ENCODE measurements around the gene C1QB.
"Not testable (repeated sequence)": the region's sequence is repeated elsewhere in the genome, so short reads cannot be mapped to it uniquely, and the experiment has no call there.

C1QB gene

DNA sequence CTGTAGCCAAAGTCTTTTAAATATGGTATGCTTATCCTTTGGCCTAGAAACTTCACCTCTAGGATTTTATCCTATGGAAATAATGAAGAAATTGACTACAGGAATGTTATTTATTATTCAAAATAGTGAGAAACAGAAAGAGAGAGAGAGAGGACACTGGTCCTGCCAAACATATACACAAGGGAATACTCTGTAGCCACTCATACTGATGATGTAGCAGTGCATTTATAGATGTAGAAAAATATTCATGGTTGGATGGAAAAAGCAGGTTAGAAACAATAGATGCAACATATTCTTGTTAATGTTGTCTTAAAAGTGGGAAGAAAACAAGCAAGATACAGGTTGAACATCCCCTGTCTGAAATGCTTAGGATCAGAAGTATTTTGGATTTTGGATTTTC is 35.4 kb downstream of the C1QB start:
- H3K4me1 Mint-ChIP-seq (ENCODE audit: low read depth): no peaks in the 10 kb centered on the region
- H3K27ac Mint-ChIP-seq: no peak overlapping the region
- H3K9me3 Mint-ChIP-seq: no peaks in the 10 kb centered on the region
- no peaks in the 10 kb centered on the region for H3K36me3 Mint-ChIP-seq (ENCODE audit: low read depth)
- H3K27me3 Mint-ChIP-seq: peaks cover 14% of the 10 kb centered on the region
- no peak overlapping the region for H3K4me3 Mint-ChIP-seq

DNA sequence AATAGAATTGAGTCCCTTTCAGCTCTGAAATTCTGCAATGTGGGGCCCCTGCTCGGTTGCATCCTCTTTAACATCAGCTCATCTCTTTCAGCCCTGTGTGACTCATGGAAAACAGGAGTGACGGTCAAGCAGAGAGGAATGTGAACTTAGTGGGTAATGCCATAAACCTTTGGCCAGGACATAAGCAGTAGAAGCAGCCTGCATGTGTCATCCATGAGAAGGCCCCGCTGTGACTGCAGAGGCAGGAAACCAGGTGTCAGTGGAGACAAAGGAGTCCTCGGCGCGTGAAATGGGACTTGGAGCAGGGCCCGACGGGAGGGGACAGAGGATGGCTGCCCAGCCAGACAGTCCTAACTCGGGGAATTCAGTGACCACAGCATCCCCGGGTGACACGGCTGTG is 36.5 kb downstream of the C1QB start:
- Mint-ChIP-seq H3K4me1 (ENCODE audit: low read depth) (no peaks in the 10 kb centered on the region), H3K4me3 (no peak overlapping the region), H3K27ac (no peak overlapping the region), H3K9me3 (no peaks in the 10 kb centered on the region), H3K27me3 (peaks cover 9% of the 10 kb centered on the region), H3K36me3 (ENCODE audit: low read depth) (no peaks in the 10 kb centered on the region)

GRCh38 chr1:22691031-22691753 is 38.2 kb downstream of the C1QB start:
- Mint-ChIP-seq H3K27me3 (peaks cover 3% of the 10 kb centered on the region), H3K9me3 (no peaks in the 10 kb centered on the region), H3K36me3 (ENCODE audit: low read depth) (no peaks in the 10 kb centered on the region), H3K4me1 (ENCODE audit: low read depth) (no peaks in the 10 kb centered on the region), H3K27ac (no peak overlapping the region), H3K4me3 (no peak overlapping the region)

DNA sequence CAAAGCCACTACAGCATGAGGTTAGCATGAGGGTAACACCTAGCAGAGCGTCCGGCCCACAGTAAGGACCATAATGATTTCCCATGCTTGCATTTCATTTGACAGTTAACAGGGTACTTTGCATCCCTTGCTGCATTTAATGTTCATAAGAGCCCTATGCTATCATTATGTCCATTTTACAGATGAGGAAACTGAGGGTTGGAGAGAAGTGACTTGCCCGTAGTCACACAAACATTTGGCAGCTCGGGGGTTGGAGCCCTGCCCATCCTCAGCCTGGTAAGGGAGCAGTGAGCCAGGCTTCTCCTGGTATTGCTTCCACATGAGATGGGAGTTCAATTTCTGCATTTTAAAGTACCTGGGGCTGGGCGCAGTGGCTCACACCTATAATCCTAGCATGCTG is 41.1 kb downstream of the C1QB start:
- H3K9me3 Mint-ChIP-seq: no peaks in the 10 kb centered on the region

GRCh38 chr1:22696610-22697009 is 43.6 kb downstream of the C1QB start:
- no peak overlapping the region for H3K27ac Mint-ChIP-seq
- H3K36me3 Mint-ChIP-seq (ENCODE audit: low read depth): no peaks in the 10 kb centered on the region
- no peak overlapping the region for H3K4me3 Mint-ChIP-seq
- H3K4me1 Mint-ChIP-seq (ENCODE audit: low read depth): no peaks in the 10 kb centered on the region
- H3K9me3 Mint-ChIP-seq: no peaks in the 10 kb centered on the region
- no peaks in the 10 kb centered on the region for H3K27me3 Mint-ChIP-seq

More for the DNA sequence above, 41.1 kb downstream of the C1QB start:
- H3K4me3 Mint-ChIP-seq: no peak overlapping the region
- no peaks in the 10 kb centered on the region for H3K27me3 Mint-ChIP-seq
- H3K4me1 Mint-ChIP-seq (ENCODE audit: low read depth): no peaks in the 10 kb centered on the region
- no peaks in the 10 kb centered on the region for H3K36me3 Mint-ChIP-seq (ENCODE audit: low read depth)
- H3K27ac Mint-ChIP-seq: no peak overlapping the region

DNA sequence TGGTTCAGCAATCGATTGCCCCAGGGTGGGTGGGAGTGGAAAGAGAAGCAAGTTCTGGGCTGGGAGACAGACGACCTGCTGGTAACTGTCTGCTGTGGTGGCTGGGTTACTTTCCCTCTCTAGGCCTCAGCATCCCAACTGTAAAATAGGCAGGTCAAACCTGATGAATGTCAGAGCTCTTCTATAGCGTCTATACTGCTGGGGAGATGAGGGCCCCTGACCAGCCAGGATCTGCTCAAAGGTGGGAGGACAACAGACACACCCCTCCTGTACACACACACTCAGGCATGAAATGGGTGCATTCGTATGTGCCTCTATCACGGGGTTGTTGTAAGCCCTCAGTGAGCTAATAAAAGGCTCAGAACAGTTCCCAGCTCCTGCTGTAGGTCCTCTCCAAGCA is 44.9 kb downstream of the C1QB start:
- Mint-ChIP-seq H3K36me3 (ENCODE audit: low read depth) (no peaks in the 10 kb centered on the region), H3K27me3 (no peaks in the 10 kb centered on the region), H3K4me1 (ENCODE audit: low read depth) (no peaks in the 10 kb centered on the region)

GRCh38 chr1:22699681-22700520 is 46.9 kb downstream of the C1QB start:
- no peak overlapping the region for H3K4me3 Mint-ChIP-seq
- no peak overlapping the region for H3K27ac Mint-ChIP-seq
- no peaks in the 10 kb centered on the region for H3K9me3 Mint-ChIP-seq
- no peaks in the 10 kb centered on the region for H3K4me1 Mint-ChIP-seq (ENCODE audit: low read depth)
- H3K27me3 Mint-ChIP-seq: no peaks in the 10 kb centered on the region
- H3K36me3 Mint-ChIP-seq (ENCODE audit: low read depth): no peaks in the 10 kb centered on the region

More for the DNA sequence above, 44.9 kb downstream of the C1QB start:
- Mint-ChIP-seq H3K4me3 (no peak overlapping the region), H3K9me3 (no peaks in the 10 kb centered on the region), H3K27ac (no peak overlapping the region)

DNA sequence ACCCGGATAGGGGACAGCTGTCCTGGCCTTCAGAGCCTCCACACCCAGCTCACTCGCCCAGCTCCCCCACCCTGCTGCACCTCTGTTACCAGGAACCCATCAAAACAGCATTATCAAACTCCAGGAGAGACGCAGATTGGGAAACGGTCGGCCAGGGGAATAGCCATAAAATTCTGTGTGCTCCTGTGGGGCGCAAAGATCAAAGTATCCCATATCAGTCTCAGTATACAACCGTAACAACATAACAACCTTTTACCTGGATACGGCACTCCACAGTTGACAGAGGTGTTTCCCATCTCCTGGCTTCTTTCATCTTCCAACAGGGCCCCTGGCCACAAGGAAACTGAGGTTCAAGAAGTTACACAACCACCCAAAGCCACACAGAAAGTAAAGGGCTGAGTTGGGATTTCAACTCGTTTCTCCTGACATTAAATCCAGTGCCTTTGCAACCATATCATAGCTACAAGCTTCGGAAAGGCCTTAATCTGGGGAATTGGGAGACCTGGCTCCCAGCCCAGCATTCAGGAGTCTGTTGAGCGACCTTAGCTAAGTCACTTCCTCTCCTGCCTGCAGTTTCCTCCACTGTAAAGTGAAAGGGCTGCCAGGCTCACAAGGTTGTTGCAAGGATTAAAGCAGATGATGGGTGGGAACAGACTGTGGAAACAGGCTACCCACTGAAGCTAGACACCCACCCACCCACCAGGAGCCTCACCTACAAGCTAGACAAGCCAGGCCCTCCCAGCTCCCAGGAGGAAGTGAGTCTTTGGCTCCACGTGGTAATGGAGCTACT is 49.5 kb downstream of the C1QB start:
- Mint-ChIP-seq H3K4me3 (no peak overlapping the region), H3K9me3 (no peaks in the 10 kb centered on the region), H3K4me1 (ENCODE audit: low read depth) (no peaks in the 10 kb centered on the region), H3K27ac (no peak overlapping the region), H3K36me3 (ENCODE audit: low read depth) (no peaks in the 10 kb centered on the region), H3K27me3 (peaks cover 12% of the 10 kb centered on the region)

DNA sequence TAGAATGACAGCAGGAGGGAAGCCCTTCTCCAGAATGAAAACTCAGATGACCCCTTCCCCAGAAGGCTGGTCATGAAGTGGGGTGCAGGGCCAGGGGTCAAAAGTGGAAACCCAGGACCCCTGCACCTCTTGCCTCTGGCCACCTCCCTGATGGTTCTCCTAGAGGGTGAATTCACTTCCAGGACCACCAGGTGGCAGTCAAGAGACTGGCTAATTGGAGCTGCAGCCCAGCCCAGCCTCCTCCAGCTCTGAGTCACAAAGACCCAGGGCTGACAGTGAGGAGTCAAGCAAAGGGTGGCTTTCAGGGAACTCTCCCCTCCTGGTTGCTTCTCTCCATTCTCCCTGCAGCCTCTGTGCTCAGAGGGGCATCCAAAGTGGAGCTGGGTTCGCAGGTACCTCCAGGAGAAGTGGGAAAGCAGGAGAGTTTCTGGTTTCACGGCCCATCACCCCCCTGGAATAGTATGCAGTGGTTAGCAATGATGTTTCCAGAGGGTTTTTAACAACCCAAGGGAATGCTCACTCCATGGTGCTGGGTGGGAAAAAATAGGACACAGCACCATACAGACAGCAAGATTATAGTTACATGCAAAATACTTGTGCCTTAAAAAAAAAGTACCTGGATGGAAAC is 51.5 kb downstream of the C1QB start:
- Mint-ChIP-seq H3K4me3 (no peak overlapping the region), H3K27me3 (peaks cover 30% of the 10 kb centered on the region)

GRCh38 chr1:22705586-22705985 is 52.5 kb downstream of the C1QB start:
- H3K27ac Mint-ChIP-seq: no peak overlapping the region
- no peak overlapping the region for H3K4me3 Mint-ChIP-seq
- H3K27me3 Mint-ChIP-seq: peaks cover 37% of the 10 kb centered on the region
- H3K36me3 Mint-ChIP-seq (ENCODE audit: low read depth): no peaks in the 10 kb centered on the region
- no peaks in the 10 kb centered on the region for H3K9me3 Mint-ChIP-seq
- H3K4me1 Mint-ChIP-seq (ENCODE audit: low read depth): peaks cover 3% of the 10 kb centered on the region

More for the DNA sequence above, 51.5 kb downstream of the C1QB start:
- no peaks in the 10 kb centered on the region for H3K9me3 Mint-ChIP-seq
- H3K36me3 Mint-ChIP-seq (ENCODE audit: low read depth): no peaks in the 10 kb centered on the region
- no peak overlapping the region for H3K27ac Mint-ChIP-seq
- no peaks in the 10 kb centered on the region for H3K4me1 Mint-ChIP-seq (ENCODE audit: low read depth)

GRCh38 chr1:22706100-22706499 is 53.1 kb downstream of the C1QB start:
- H3K36me3 Mint-ChIP-seq (ENCODE audit: low read depth); H3K27ac Mint-ChIP-seq; H3K4me3 Mint-ChIP-seq; H3K4me1 Mint-ChIP-seq (ENCODE audit: low read depth); H3K9me3 Mint-ChIP-seq: not testable (repeated sequence)
- H3K27me3 Mint-ChIP-seq: peaks cover 37% of the 10 kb centered on the region

GRCh38 chr1:22708777-22709176 is 55.7 kb downstream of the C1QB start:
- H3K27me3 Mint-ChIP-seq: peaks cover 58% of the 10 kb centered on the region

DNA sequence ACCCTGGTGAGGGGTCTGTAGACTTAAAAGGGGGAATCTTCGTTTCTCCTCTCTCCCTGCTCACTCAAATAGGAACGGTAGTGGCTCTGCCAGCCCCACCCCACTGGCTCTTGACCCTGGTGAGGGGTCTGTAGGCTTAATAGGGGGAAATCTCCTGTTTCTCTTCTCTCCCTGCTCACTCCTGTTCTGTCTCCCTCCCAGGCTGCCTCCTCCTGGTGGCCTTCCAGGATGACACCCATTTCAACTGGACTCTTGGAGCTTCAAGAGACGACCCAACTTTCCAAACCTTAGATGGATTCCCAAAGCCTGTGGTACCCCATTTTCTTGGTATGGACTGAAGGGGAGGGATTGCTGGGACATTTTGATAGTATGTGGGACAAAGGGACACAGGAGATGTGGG is 56.2 kb downstream of the C1QB start:
- no peak overlapping the region for H3K27ac Mint-ChIP-seq
- H3K36me3 Mint-ChIP-seq (ENCODE audit: low read depth): no peaks in the 10 kb centered on the region
- H3K27me3 Mint-ChIP-seq: peaks cover 63% of the 10 kb centered on the region
- no peaks in the 10 kb centered on the region for H3K9me3 Mint-ChIP-seq
- peak overlapping the region; percentile 23 for H3K4me3 Mint-ChIP-seq
- peaks cover 10% of the 10 kb centered on the region for H3K4me1 Mint-ChIP-seq (ENCODE audit: low read depth)

More at GRCh38 chr1:22708777-22709176, 55.7 kb downstream of the C1QB start:
- H3K4me1 Mint-ChIP-seq (ENCODE audit: low read depth): peaks cover 10% of the 10 kb centered on the region
- no peak overlapping the region for H3K4me3 Mint-ChIP-seq
- no peaks in the 10 kb centered on the region for H3K36me3 Mint-ChIP-seq (ENCODE audit: low read depth)
- no peaks in the 10 kb centered on the region for H3K9me3 Mint-ChIP-seq
- H3K27ac Mint-ChIP-seq: no peak overlapping the region

GRCh38 chr1:22709891-22710700 is 57.1 kb downstream of the C1QB start:
- no peak overlapping the region for H3K27ac Mint-ChIP-seq
- H3K4me3 Mint-ChIP-seq: peak overlapping the region; percentile 68
- H3K27me3 Mint-ChIP-seq: peaks cover 71% of the 10 kb centered on the region

More at GRCh38 chr1:22709891-22710700, 57.1 kb downstream of the C1QB start:
- Mint-ChIP-seq H3K9me3 (no peaks in the 10 kb centered on the region), H3K4me1 (ENCODE audit: low read depth) (peaks cover 10% of the 10 kb centered on the region), H3K36me3 (ENCODE audit: low read depth) (no peaks in the 10 kb centered on the region)
